ENCODE data around the gene RAP2A.

The RAP2A gene

GRCh38 chr13:97448503-97449251 lies 14.7 kb downstream of the RAP2A start:
- DNase-seq = no peak

DNA sequence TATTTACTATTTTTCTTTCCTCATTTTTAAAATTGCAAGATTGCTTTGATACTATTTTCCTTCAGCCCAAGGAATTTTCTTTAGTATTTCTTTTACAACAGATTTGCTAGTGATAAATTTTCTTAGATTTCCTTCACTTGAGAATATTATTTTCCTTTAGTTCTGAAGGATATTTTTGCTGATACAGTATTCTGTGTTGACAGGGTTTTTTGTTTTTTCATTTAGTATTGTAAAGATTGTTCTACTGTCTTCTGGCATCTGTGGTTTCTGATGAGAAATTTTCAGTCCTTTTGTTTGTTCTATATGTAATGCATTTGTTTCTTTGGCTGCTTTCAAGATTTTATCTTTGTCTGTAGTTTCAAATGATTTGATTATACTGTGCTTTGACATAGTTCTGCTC lies 20.7 kb downstream of the RAP2A start:
- no peak for DNase-seq

DNA sequence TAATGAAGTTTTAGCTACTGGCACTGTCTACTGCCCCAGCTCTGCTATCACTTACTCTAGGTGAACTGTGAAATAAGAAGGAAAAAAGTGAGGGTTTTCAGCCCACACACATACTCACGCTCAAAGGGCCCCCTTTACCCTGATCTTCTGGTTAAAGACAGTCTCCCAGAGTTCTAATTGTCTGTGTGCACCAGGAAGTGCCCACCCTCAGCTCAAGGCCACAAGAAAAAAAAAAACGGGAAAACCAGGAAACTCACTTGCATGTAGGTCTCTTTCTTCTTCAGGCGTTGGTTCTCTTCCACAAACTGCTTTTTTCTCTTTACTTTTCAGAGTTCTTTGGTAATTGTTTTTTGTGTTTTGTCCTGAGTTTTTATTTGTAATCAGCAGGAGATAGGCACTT lies 22.1 kb downstream of the RAP2A start:
- DNase-seq = no peak

DNA sequence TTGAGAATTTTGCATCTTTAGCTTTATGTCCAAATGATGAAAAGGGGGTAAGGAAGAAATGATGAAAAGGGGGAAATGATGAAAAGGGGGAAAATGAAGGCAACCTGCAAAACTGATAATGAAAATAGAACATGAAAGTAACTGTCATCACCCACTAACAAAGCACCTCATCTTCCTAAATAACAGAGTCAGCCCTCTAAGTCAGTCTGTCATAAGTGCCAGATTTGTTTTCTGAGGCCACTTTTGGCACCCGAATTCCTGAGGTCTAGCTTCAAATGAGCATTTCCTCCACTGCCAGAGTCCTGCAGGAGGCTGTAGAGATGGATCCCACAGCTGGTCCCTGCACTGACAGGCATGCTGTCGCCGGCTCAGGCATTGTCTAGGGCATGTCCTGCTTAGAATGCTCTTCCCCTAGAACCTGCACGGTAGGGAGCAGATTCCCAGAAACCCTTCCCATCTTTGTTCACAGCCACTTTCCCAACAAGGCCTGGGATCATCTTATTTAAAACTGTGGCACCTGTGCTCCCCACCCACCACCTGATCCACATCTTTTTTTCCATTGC lies 25.3 kb downstream of the RAP2A start:
- no peak for DNase-seq

DNA sequence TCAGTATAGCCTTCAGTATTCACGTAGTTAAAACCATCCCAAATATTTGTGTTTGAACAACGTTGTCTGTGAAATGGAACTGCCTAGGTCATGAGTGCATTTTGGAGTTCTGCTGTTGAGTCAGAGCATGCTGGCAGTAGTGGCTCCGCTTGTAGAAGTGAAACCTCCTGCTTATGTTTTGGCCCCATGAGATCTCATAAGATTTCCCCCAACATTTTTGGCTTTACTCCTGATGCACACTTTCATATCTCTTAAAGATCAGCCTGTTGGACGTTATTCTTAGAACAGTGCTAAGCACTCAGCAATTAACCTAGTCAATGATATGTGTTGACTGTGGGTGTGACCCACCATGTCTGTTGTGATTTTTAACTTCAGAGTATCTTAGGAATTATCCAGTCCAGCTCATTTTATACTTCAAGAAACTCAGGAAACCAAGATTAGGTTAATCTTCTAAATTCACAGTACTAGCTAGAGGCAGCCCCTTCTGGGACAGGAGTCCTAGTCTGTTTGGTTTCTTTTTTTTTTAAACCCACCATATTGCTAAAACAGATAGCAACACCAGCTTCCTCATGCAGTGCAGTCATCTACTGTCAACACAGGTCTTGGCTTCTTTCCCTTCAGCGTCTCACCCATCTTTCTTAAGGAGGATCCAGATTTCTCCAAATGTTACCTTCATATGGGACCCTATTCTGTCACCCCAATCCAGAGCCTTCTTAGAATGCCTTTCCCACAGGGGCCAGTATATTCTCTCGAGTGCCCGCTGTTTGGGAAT lies 26.2 kb downstream of the RAP2A start:
- no peak for DNase-seq

DNA sequence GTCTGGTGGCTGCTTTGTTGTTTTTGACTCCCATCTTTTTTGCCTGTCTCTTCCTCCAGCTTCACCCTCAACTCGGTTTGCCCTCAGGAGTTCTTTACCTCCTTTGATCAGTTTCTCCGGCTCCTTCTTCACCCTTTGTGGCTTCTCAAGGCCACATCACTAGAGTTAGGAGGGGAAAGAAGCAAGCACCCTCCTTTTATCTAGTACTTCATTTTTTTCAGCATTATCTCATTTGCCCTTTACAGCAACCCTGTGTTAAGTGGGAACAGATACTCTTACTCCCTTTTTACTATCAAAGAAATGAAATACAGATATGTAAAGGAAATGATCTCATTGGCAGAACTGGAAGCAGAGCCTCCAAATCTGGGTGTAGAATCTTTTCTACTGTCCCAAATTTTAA lies 26.9 kb downstream of the RAP2A start:
- no peak for DNase-seq

- no peak for DNase-seq
Observed at GRCh38 chr13:97464561-97464960, 30.6 kb downstream of the RAP2A start.

GRCh38 chr13:97466722-97467121 lies 32.8 kb downstream of the RAP2A start:
- no peak for DNase-seq

GRCh38 chr13:97468331-97468730 lies 34.4 kb downstream of the RAP2A start:
- DNase-seq = no peak

DNA sequence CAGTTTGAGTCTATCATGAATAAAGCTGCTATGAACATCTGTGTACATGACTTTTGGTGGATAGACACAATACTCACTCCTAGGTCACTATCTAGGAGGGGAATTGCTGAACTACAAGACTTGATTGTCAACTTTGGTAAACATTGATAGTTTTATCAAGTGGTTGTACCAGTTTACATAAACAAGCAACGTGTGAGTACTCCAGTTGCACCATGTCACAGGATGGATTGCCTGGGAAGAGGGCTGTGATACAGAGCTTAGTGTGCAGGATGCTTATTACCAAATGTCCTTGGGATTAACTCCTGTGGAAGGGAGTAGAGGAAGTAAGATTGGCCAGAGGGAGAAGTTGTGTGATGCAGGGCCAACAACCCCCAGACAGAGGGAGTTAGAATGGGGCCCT lies 37.7 kb downstream of the RAP2A start:
- DNase-seq = no peak

DNA sequence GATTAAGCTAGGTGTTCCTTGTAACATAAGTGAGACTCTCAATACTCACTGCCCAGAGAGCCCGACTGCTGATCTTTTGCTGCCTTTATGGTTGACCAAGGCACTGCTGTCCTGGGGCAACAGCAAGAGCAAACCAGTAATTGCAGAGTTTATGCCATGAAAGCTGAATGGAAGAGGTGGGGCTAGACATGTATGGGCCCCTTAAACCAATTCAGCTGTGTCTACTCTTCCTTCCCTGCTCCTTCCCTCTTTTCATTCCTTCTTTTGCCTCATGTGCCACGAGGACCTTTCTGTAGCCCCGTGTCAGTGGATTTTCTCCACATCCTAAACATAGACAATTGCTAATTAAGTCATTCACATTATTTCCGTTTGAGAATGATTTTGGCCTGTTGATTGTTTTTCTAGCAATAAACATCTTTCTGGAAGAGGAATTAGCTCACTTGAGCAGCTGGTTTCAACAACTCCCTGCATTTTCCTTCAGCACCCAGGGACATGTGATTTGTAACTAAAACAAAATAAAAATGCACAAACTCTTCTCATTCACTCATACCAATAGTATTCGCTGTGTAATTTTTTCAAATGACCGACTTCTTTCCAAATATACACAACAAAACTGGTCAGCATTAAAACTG lies 40.5 kb downstream of the RAP2A start:
- DNase-seq = no peak

- no peak for DNase-seq
Observed at GRCh38 chr13:97475011-97475410, 41.0 kb downstream of the RAP2A start.

GRCh38 chr13:97477844-97478243 lies 43.9 kb downstream of the RAP2A start:
- no peak for DNase-seq

GRCh38 chr13:97478247-97478646 lies 44.3 kb downstream of the RAP2A start:
- DNase-seq = no peak

DNA sequence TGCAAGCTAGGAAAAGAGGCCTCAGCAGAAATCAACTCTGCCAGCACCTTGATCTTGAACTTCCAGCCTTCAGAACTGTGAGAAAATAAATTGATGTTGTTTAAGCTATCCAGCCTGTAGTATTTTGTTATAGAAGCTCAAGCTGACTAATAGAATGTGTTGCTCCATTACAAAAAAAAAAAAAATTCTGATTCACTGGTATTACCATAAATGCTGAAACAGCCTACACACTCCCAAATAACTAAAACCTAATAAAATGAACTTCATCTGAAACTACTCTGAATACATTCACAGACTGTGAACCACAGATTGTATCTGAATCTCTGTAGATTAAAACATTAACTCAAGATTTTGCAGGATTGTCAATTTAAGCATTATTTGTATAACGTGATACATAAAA lies 49.5 kb downstream of the RAP2A start:
- DNase-seq = no peak

DNA sequence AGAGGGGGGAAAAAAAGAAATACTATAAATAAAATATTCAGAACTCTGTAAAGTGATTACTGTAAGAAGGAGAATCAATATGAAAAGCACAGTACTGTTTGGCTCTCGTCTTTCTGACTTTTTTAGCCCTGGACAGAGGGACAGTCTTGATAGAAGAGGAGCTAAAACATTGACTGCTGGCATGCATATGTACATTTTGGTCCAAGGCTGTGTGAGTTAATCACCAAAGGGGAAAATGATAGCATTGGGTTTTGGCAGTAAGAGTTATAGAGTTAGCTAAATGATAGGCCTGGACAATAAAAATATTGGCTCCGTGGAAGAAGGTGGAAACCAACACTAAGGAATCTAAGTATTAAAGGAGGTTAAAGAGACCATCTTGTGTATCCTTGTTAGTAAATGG lies 50.3 kb downstream of the RAP2A start:
- no peak for DNase-seq

DNA sequence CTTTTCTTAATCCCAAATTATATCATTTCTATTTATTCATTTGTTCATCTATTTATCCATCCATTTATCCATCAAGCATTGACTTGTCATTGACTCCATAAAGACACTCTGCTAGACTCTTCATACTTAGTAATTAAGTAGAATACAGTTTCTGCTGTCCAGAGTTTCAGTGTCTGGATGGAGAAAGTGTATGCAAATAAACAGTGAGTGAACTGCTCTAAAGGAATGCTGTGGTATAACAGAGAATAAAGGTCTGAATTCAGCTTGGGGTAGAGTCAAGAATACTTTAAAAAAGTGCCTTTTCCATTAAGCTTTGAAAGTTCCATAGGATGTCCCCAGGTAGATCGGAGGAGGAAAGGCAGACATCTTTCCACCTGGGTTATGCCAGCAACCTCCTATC lies 51.4 kb downstream of the RAP2A start:
- no peak for DNase-seq

- no peak for DNase-seq
Observed at GRCh38 chr13:97490702-97491307, 56.8 kb downstream of the RAP2A start.

DNA sequence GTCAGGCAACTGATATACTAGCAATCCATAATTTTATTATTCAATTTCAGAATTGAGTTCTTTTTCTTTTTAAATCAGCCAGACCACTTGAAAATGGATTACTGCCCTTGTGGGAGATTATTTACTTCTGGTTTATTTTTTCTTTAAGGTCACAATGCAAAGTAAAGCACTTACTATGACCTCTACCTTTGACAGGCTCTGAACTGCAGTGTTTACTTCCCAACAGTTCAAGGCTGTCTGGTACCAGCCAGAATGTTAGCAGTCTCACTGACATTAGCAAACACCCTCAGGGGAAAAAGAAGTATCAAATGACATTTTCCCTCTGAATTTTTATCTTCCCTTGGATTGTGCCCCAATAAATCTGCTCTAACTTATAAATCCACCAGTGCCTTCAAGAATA lies 57.5 kb downstream of the RAP2A start:
- no peak for DNase-seq

DNA sequence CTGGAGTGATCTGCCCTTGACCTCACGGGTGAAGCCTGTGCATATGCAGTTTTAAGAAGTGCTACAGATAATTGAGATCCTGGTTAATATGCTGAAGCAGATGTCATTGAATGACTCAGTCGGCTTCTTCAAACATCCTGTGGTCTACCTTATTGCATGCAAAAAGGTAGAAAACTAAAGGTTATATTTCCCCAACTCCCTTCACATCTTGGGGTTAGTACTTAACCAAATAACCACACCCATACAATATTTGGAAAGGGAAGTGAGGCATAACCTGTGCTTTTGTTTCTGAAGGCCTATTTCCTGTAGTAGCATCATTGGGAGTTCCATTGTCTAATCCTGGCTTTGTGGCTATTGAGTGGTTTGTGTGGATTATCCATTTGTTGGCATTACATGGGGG lies 58.3 kb downstream of the RAP2A start:
- DNase-seq = no peak

- DNase-seq = no peak
Observed at GRCh38 chr13:97492684-97493371, 58.9 kb downstream of the RAP2A start.

- DNase-seq = no peak
Observed at GRCh38 chr13:97493456-97493855, 59.5 kb downstream of the RAP2A start.

GRCh38 chr13:97495678-97496077 lies 61.7 kb downstream of the RAP2A start:
- DNase-seq = no peak
